H9 (cell line): Measurements from ENCODE around the gene HMG20B. TPM values are rescaled to one million over a fixed set of nuclear protein-coding genes. Genes with fewer than 3 reads are reported as not detected.

Experiments used
- DNase-seq: peaks from one replicate; pipeline ENCODE4 v3.0.0-alpha.2; 2017
- H2AFZ ChIP-seq: one replicate; pipeline ENCODE4 v1.6.1; 2013; ENCODE audit warnings: mild to moderate bottlenecking, low read length, control low read depth, moderate library complexity
- H2AK5ac ChIP-seq: 2 replicates; pipeline ENCODE4 v1.6.1; 2013; ENCODE audit warnings: low read length, control low read depth, mixed read lengths; ENCODE audit not compliant: insufficient read length
- H2BK120ac ChIP-seq: one replicate; pipeline ENCODE4 v1.6.1; 2013; ENCODE audit warnings: low read depth, mild to moderate bottlenecking, low read length, control low read depth, inconsistent platforms; ENCODE audit not compliant: poor library complexity, severe bottlenecking
- H2BK12ac ChIP-seq: 2 replicates; pipeline ENCODE4 v1.6.1; 2013; ENCODE audit warnings: low read length, control low read depth, mixed read lengths, low read depth; ENCODE audit not compliant: insufficient read length
- H2BK15ac ChIP-seq: 2 replicates; pipeline ENCODE4 v1.6.1; 2013; ENCODE audit warnings: low read depth, low read length, control low read depth
- H2BK20ac ChIP-seq: one replicate; pipeline ENCODE4 v1.6.1; 2013; ENCODE audit warnings: low read depth, mild to moderate bottlenecking, low read length, control low read depth, inconsistent platforms; ENCODE audit not compliant: poor library complexity, severe bottlenecking
- H2BK5ac ChIP-seq: 2 replicates; pipeline ENCODE4 v1.6.1; 2013; ENCODE audit warnings: low read length, control low read depth, mixed read lengths; ENCODE audit not compliant: insufficient read length
- H3K14ac ChIP-seq: 2 replicates; pipeline ENCODE4 v1.6.1; 2013; ENCODE audit warnings: low read length, control low read depth; ENCODE audit not compliant: insufficient read depth
- H3K18ac ChIP-seq: 2 replicates; pipeline ENCODE4 v1.6.1; 2013; ENCODE audit warnings: low read depth, mild to moderate bottlenecking, mixed read lengths, low read length, control low read depth; ENCODE audit not compliant: insufficient read length
- H3K23ac ChIP-seq: 2 replicates; pipeline ENCODE4 v1.6.1; 2013; ENCODE audit warnings: low read length, control low read depth, mixed read lengths, low read depth; ENCODE audit not compliant: insufficient read length
- H3K23me2 ChIP-seq: 2 replicates; pipeline ENCODE4 v1.6.1; 2013; ENCODE audit warnings: low read depth, mild to moderate bottlenecking, mixed read lengths, low read length, control low read depth; ENCODE audit not compliant: insufficient read length, poor library complexity, severe bottlenecking
- H3K27ac ChIP-seq: 2 replicates; pipeline ENCODE4 v1.5.1; 2013; ENCODE audit warnings: low read length, control low read depth, mixed read lengths, low read depth; ENCODE audit not compliant: insufficient read length
- H3K27me3 ChIP-seq: 2 replicates; pipeline ENCODE4 v1.6.1; 2013; ENCODE audit warnings: low read length, control low read depth, inconsistent platforms; ENCODE audit not compliant: insufficient read depth
- H3K4ac ChIP-seq: 2 replicates; pipeline ENCODE4 v1.6.1; 2013; ENCODE audit warnings: low read depth, mild to moderate bottlenecking, control low read depth, inconsistent platforms, low read length, moderate library complexity
- H3K4me1 ChIP-seq: 2 replicates; pipeline ENCODE4 v1.6.1; 2013; ENCODE audit warnings: low read length, control low read depth, inconsistent platforms; ENCODE audit not compliant: insufficient read depth
- H3K4me2 ChIP-seq: 2 replicates; pipeline ENCODE4 v1.6.1; 2013; ENCODE audit warnings: low read length, control low read depth, mixed read lengths; ENCODE audit not compliant: insufficient read length, insufficient read depth
- H3K56ac ChIP-seq: 2 replicates; pipeline ENCODE4 v1.6.1; 2013; ENCODE audit warnings: low read depth, mild to moderate bottlenecking, mixed read lengths, low read length, control low read depth; ENCODE audit not compliant: insufficient read length
- H3K79me1 ChIP-seq: 2 replicates; pipeline ENCODE4 v1.6.1; 2013; ENCODE audit warnings: low read depth, mild to moderate bottlenecking, moderate library complexity, low read length, control low read depth, inconsistent platforms; ENCODE audit not compliant: insufficient read depth, poor library complexity, severe bottlenecking
- H3K79me2 ChIP-seq: 2 replicates; pipeline ENCODE4 v1.6.1; 2013; ENCODE audit warnings: low read length, control low read depth, inconsistent platforms; ENCODE audit not compliant: insufficient read depth
- H3K9ac ChIP-seq: 2 replicates; pipeline ENCODE4 v1.6.1; 2013; ENCODE audit warnings: low read length, control low read depth, mixed read lengths; ENCODE audit not compliant: insufficient read length; ENCODE audit errors: extremely low read depth
- H3K9me3 ChIP-seq: one replicate; pipeline ENCODE4 v1.6.1; 2013; ENCODE audit warnings: low read depth, low read length, inconsistent platforms; ENCODE audit not compliant: control insufficient read depth
- H3T11ph ChIP-seq: one replicate; pipeline ENCODE4 v1.6.1; 2013; ENCODE audit warnings: mild to moderate bottlenecking, low read length, control low read depth, inconsistent platforms
- H4K20me1 ChIP-seq: one replicate; pipeline ENCODE4 v1.6.1; 2013; ENCODE audit not compliant: control insufficient read depth, insufficient read length, insufficient read depth
- H4K5ac ChIP-seq: 2 replicates; pipeline ENCODE4 v1.6.1; 2013; ENCODE audit warnings: low read depth, mild to moderate bottlenecking, mixed read lengths, low read length, control low read depth; ENCODE audit not compliant: insufficient read length
- H4K8ac ChIP-seq: replicated peaks from 2 replicates; pipeline ENCODE4 v1.6.1; 2013; ENCODE audit warnings: low read length, control low read depth, mixed read lengths, low read depth; ENCODE audit not compliant: insufficient read length
- H4K91ac ChIP-seq: 2 replicates; pipeline ENCODE4 v1.6.1; 2013; ENCODE audit warnings: low read depth, mild to moderate bottlenecking, moderate library complexity, mixed read lengths, low read length, control low read depth; ENCODE audit not compliant: insufficient read length
- H3K27ac Mint-ChIP-seq, 3 experiments: 2 replicates in 2 of 3; 3 replicates in 1 of 3; pipeline ENCODE4 v1.8.0; 2020 to 2021; ENCODE audit warnings: mixed read lengths in 3 of 3, mild to moderate bottlenecking in 1 of 3, moderate library complexity in 1 of 3
- H3K27me3 Mint-ChIP-seq: 2 replicates; pipeline ENCODE4 v1.8.0; 2021; ENCODE audit warnings: low read depth, mild to moderate bottlenecking, moderate library complexity, mixed read lengths
- H3K36me3 Mint-ChIP-seq, 3 experiments: 2 replicates in 2 of 3; 3 replicates in 1 of 3; pipeline ENCODE4 v1.8.0; 2020 to 2021; ENCODE audit warnings: low read depth in 3 of 3, mixed read lengths in 3 of 3; ENCODE audit not compliant: insufficient read depth in 1 of 3
- H3K4me1 Mint-ChIP-seq, 2 experiments: 2 replicates each; pipeline ENCODE4 v1.8.0; 2020; ENCODE audit warnings: mixed read lengths in 2 of 2
- H3K4me3 Mint-ChIP-seq, 2 experiments: 2 replicates in 1 of 2; 3 replicates in 1 of 2; pipeline ENCODE4 v1.8.0; 2020 to 2021; ENCODE audit warnings: mild to moderate bottlenecking in 2 of 2, mixed read lengths in 2 of 2, moderate library complexity in 1 of 2
- H3K9me3 Mint-ChIP-seq, 2 experiments: 2 replicates in 1 of 2; 3 replicates in 1 of 2; pipeline ENCODE4 v1.8.0; 2020; ENCODE audit warnings: mild to moderate bottlenecking in 2 of 2, mixed read lengths in 2 of 2, moderate library complexity in 1 of 2
- CTCF ChIP-seq: fragments of 200-600 bp; sonication (generic); conservative IDR thresholded peaks from 3 replicates; pipeline ENCODE4 v1.8.0; 2021; ENCODE audit warnings: antibody characterized with exemption, mild to moderate bottlenecking
- WGBS: extraction: QIAGEN DNeasy Blood & Tissue Kit; methylation state at CpG from one replicate; pipeline ENCODE4 v1.1.7; 2013; ENCODE audit warnings: missing lambda C conversion rate, low lambda C conversion rate, mixed read lengths; ENCODE audit not compliant: insufficient read length; ENCODE audit errors: extremely low coverage; 5-methylcytosine and 5-hydroxymethylcytosine counted together
- total RNA-seq: library from RNA; stranded (reverse); gene quantifications from 2 replicates; pipeline ENCODE4 v1.2.1, GENCODE V29; 2021

The HMG20B gene
- total RNA-seq, 1 experiment from 2014 or later = 58.1 TPM

- no peak overlapping the region; a peak in 1 of 5 replicates for H3K4me3 Mint-ChIP-seq
Observed at GRCh38 chr19:3586707-3587346, 14.1 kb downstream of the HMG20B start.

More at GRCh38 chr19:3586707-3587346, 14.1 kb downstream of the HMG20B start:
- H2BK12ac ChIP-seq = no peak overlapping the region
- H3K4me2 ChIP-seq = no peak overlapping the region
- WGBS = no CpG with 5 or more reads among the region's 31 CpGs
- no peak overlapping the region for H4K5ac ChIP-seq
- no peak overlapping the region for H2BK20ac ChIP-seq
- H3T11ph ChIP-seq = no peak overlapping the region
- no peak overlapping the region for H3K23ac ChIP-seq
- no peak for TF ChIP-seq CTCF
- H3K27me3 ChIP-seq = no peaks in the 10 kb centered on the region; the same call in 1 of the 2 replicates
- no peak overlapping the region for H3K27ac Mint-ChIP-seq
- no peak overlapping the region for H3K18ac ChIP-seq
- peaks cover 3% of the 10 kb centered on the region for H3K23me2 ChIP-seq
- H4K8ac ChIP-seq = no peak overlapping the region
- peaks cover 13 to 16% of the 10 kb centered on the region in 2 experiments for H3K9me3 Mint-ChIP-seq
- no peak for DNase-seq
- no peak overlapping the region for H2AK5ac ChIP-seq
- no peak overlapping the region for H3K27ac ChIP-seq
- no peak overlapping the region for H2BK120ac ChIP-seq
- H3K36me3 Mint-ChIP-seq = no peaks in the 10 kb centered on the region; a peak in 1 of 7 replicates
- no peak overlapping the region for H3K9ac ChIP-seq
- no peaks in the 10 kb centered on the region for H3K79me1 ChIP-seq
- H4K20me1 ChIP-seq = no peaks in the 10 kb centered on the region
- no peak overlapping the region for H3K56ac ChIP-seq
- H3K4me1 Mint-ChIP-seq = no peaks in the 10 kb centered on the region
- no peak overlapping the region for H2BK5ac ChIP-seq
- H3K27me3 Mint-ChIP-seq = peaks cover 75% of the 10 kb centered on the region
- no peaks in the 10 kb centered on the region for H3K79me2 ChIP-seq
- no peaks in the 10 kb centered on the region for H3K9me3 ChIP-seq
- no peak overlapping the region for H4K91ac ChIP-seq
- H2BK15ac ChIP-seq = no peak overlapping the region
- H3K4ac ChIP-seq = no peak overlapping the region
- H3K14ac ChIP-seq = no peak overlapping the region
- no peak overlapping the region for H2AFZ ChIP-seq
- no peaks in the 10 kb centered on the region; the same call in 1 of the 2 replicates for H3K4me1 ChIP-seq
